HG03060 (cell line): ENCODE results near the gene F12.
"Not testable (repeated sequence)": the region's sequence is repeated elsewhere in the genome, so short reads cannot be mapped to it uniquely, and the experiment has no call there.

Experiments
- ATAC-seq: cut with Tn5 transposase; IDR thresholded peaks from one replicate; pipeline ENCODE4 v1.9.1; 2021; ENCODE audit warnings: low read depth, moderate number of reproducible peaks; ENCODE audit not compliant: unreplicated experiment

The F12 gene

GRCh38 chr5:177390363-177391300 lies 18.7 kb downstream of the F12 start:
- no peak for ATAC-seq

DNA sequence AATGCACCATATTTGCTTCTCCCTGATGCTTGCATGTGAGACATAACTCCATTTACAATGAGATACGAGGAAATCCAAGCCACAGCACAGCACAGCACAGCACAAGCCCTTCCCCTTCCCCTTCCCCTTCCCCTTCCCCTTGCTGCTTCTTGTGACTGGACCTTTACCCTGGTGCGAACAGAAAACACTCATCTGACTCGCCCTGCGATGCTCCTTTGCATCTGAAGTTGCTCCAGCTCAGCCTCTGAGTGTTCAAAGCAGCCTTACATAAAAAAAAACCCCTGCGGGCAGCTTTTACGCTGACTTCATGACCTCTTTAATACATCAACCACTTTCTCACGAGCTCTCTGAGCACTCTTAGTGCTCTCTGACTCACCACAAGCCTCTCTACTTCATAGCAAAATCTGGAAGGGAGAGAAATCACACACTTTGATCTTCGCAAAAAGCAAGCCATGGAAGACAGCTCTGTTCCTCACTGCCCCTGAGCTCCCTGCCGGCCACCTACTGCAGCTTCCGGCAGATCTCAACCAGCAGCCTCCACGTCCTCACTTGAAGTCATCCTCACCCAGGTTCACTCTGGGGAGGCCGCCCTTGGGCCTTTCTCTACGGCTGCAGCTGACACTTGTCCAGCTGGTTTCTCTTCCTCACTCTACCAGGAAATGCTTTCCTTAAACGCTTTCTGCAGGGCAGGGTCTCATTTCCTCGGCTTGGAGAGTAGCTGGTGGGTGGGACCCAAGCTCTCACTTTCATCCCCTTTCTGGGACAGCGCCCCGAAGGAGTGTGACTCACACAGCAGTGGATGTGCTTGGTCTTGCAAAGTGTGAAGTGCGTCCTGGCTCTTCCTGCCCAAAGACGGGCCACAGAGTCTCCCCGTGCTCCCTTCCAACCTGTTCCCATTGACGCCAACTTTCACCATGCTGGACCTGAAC lies 19.9 kb downstream of the F12 start:
- no peak for ATAC-seq

DNA sequence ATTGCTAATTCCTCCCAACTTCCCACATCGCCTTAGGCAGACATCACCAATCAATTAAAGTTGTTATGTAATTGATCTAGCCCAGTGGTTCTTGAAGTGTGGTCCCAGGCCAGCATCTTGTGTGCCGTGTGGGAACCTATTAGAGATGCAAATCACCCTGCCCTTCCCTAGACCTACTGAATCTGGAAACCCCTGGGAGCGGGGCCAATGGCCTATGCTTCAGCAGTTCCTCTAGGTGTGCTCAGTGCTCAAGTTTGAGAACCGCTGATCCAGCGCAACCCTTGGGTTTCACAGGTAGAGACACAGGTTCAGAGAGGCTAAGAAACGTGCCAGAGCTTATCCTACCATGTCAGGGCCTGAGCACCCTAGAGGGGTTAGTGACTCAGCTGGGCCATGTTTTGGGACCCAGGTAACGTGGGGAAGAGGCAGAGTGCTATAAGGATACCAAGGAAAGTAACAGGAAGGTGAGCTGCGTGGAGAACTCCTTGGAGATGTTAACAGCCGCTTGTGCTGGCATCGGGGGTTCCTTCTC lies 20.8 kb downstream of the F12 start:
- no peak for ATAC-seq

GRCh38 chr5:177387405-177387804 lies 22.0 kb downstream of the F12 start:
- ATAC-seq = no peak

GRCh38 chr5:177386542-177386941 lies 22.8 kb downstream of the F12 start:
- no peak for ATAC-seq

DNA sequence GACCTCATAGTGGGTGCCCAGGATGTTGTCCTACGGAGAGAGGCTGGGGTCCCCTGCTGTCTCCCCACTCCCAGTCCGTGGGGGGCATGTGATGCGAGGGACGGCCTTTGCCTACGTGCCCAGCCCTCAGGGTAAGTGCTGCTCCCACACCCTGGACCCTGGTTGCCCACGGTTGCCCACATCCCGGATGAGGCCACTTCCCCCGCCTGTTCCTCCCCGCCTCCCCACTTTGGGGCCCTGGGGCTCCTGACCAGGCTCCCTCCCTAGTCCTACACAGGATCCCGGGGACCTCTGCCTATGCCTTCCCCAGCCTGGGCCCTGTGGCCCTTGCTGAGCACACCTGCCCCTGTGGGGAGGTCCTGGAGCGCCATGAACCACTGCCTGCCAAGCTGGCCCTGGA lies 23.6 kb downstream of the F12 start:
- ATAC-seq = no peak

- no peak for ATAC-seq
Observed at GRCh38 chr5:177384134-177384533, 25.2 kb downstream of the F12 start, which contains the start of gene SLC34A1. SLC34A1 (plus strand) TSS chr5:177384434; CDS start chr5:177385742, 1,308 bp downstream.

GRCh38 chr5:177383181-177383580 lies 26.2 kb downstream of the F12 start:
- no peak for ATAC-seq

- no peak for ATAC-seq
Observed at GRCh38 chr5:177382423-177383029, 26.8 kb downstream of the F12 start.

- ATAC-seq = no peak
Observed at GRCh38 chr5:177380805-177381126, 28.6 kb downstream of the F12 start.

- peak; percentile 57 for ATAC-seq
Observed at GRCh38 chr5:177378884-177379883, 30.2 kb downstream of the F12 start.

DNA sequence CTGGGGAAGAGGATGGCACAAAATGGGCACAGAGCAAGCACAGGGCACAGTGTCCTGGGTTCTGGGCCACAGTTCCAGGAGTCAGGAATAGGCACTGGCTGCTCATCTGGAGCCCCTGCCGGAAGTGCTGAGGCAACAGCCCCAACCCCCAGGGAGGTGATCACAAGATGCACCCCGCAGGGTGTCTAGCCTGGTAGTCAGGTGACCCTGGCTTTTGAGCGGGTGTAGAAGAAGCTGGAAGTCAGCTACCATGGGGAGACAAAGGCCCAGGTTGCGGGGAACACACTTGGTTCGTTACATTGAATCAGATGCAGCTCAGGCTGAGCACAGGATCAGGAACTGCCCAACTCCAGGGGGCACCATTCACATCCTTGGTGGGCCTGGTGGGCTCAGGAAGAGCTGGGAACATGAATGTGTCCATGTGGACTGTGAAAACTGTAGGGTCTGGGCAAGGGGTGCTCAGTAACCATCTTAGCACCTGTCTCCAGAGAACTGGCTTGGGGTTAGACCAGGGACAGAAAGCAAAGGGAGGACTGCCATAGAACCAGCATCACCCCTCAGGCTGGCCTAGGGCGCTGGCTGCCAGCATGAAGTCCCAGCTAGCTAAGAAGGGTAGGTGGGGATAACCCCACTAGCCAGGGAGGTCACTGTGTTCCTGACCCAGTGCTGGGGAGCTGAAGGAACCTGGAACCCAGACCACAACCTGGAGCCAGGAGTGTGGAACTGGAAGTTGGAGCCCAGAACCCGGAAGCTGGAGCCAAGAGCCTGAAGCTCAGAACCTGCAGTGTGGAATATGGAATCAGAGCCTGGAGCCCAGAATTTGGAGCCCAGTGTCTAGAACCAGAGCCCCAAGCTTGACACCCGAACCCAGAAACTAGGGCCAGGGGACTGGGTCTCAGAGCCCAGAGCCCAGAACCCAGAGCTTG lies 31.2 kb downstream of the F12 start:
- no peak for ATAC-seq

- no peak for ATAC-seq
Observed at GRCh38 chr5:177376107-177376506, 33.3 kb downstream of the F12 start.

DNA sequence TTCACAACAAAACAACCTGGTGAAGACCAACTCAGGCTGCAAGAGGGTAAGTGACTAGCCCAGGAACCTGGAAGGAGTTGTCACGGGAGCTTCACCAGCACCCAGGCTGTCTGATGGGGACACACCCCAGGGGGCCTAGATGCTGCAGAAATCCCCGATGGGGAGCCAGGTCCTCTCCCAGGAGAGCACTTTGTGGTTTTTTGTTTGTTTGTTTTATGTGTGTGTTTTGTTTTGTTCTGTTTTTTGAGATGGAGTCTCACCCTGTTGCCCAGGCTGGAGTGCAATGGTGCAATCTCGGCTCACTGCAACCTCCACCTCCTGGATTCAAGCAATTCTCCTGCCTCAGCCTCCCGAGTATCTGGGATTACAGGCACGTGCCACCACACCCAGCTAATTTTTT lies 33.8 kb downstream of the F12 start:
- ATAC-seq = not testable (repeated sequence)

- ATAC-seq = no peak
Observed at GRCh38 chr5:177374211-177374610, 35.2 kb downstream of the F12 start.

DNA sequence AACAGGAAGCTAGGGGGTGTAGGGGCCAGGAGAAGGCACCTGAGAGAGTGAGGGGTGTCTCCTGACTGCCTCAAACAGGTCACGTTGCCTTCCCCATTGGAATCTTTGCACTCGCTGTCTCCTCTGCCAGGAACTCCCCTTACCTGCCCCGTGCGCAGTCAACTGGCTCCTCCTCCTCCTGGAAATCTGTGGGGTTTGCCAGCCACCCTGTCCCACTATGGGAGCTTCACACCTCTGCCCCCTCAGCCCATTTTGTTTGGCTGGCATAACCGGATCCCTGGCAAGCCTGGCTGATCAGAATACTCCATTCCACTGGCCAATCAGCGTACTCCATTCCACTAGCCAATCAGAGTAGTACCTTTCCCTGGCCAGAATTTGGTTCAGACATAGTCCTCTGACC lies 35.6 kb downstream of the F12 start:
- no peak for ATAC-seq

- ATAC-seq = no peak
Observed at GRCh38 chr5:177372910-177373309, 36.5 kb downstream of the F12 start.
